Activated CD8-positive, alpha-beta T cell treated with anti-CD3 and anti-CD28 coated beads for 36 hours (primary cell): ENCODE measurements around the gene CAMTA1. TPM values are rescaled to one million over a fixed set of nuclear protein-coding genes. Genes with fewer than 3 reads are reported as not detected.

Experiments
- ATAC-seq: fragments of 200-7000 bp; cut with Tn5 transposase; one replicate; pipeline ENCODE4 v1.10.0; 2021; ENCODE audit warnings: mild to moderate bottlenecking, moderate library complexity
- CTCF ChIA-PET: fragments of 350-600 bp; sonication (Branson Sonifier 250); formaldehyde crosslinking; loops from one replicate; lab custom pipeline; 2021; ENCODE audit warnings: antibody characterized with exemption; lab: Charles Lee
- POLR2A ChIA-PET: fragments of 350-600 bp; sonication (Branson Sonifier 250); formaldehyde crosslinking; loops from one replicate; lab custom pipeline; 2021; ENCODE audit warnings: antibody characterized with exemption; lab: Charles Lee
- DNase-seq: peaks from one replicate; pipeline ENCODE4 v3.0.0-alpha.2; 2020
- H3K27ac Mint-ChIP-seq: one replicate; pipeline ENCODE4 v1.8.0; 2021; ENCODE audit warnings: mild to moderate bottlenecking, mixed read lengths
- H3K27me3 Mint-ChIP-seq: one replicate; pipeline ENCODE4 v1.8.0; 2021; ENCODE audit warnings: mixed read lengths
- H3K36me3 Mint-ChIP-seq: one replicate; pipeline ENCODE4 v1.8.0; 2021; ENCODE audit warnings: low read depth, mixed read lengths
- H3K4me1 Mint-ChIP-seq: one replicate; pipeline ENCODE4 v1.8.0; 2021; ENCODE audit warnings: low read depth, mixed read lengths
- H3K4me3 Mint-ChIP-seq: one replicate; pipeline ENCODE4 v1.8.0; 2021; ENCODE audit warnings: mild to moderate bottlenecking, moderate library complexity, mixed read lengths
- H3K9me3 Mint-ChIP-seq: one replicate; pipeline ENCODE4 v1.8.0; 2021; ENCODE audit warnings: mixed read lengths
- intact Hi-C: fragments of 100-400 bp; cut with micrococcal nuclease; formaldehyde crosslinking; loops from one replicate; pipeline ENCODE4 v1.10.0; 2022
- total RNA-seq, 2 experiments: library from RNA; stranded (reverse); gene quantifications; one replicate each; pipeline ENCODE4 v1.2.3, GENCODE V29; 2021
- TF ChIP-seq, protein P1 (sequence below): fragments of 200-600 bp; IDR thresholded peaks from one replicate; pipeline ENCODE4 v1.8.0; 2022; ENCODE audit warnings: antibody characterized with exemption, mild to moderate bottlenecking

The CAMTA1 gene
- total RNA-seq, 2 experiments from 2014 or later: 67.7 to 70.9 TPM

DNA sequence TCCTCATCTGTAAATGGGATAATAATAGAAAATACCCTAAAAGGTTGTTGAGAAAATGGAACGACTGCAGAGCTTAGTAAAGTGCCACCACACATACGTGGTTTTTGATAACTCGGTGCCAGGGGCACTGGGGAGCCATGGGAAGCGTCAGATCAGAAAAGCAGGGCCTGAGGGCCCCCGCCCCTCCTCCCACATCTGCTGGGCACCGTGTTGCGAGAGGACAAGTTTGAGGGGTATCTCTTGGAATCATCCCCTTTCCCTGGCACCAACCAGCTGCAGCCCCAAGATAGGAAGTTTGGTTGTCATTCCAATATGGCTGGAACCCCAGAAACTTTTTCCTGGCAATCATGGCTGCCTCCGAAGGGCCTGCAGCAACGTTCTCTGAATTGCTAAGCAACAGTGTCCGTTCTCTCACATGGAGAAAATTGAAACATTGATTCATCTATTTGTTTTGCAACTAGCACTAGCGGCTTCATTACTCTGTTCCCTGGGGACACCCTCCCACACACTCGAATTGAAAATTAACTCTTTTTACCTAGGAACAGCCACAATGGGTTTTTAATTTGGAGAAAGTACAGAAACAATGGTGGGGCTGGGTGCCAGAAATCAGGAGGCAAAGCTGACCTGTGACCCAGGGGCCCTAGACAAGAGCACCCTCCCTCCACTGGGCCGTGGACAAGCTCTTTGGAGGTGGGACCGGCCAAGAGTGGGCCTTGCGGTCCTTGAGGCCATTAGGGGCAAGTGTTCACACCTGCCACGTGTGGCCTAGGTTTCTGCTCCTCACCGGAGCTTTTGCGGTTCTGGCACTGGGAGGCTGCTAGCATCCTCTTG is 795.9 kb downstream of the CAMTA1 start:
- TF ChIP-seq, protein P1, sequence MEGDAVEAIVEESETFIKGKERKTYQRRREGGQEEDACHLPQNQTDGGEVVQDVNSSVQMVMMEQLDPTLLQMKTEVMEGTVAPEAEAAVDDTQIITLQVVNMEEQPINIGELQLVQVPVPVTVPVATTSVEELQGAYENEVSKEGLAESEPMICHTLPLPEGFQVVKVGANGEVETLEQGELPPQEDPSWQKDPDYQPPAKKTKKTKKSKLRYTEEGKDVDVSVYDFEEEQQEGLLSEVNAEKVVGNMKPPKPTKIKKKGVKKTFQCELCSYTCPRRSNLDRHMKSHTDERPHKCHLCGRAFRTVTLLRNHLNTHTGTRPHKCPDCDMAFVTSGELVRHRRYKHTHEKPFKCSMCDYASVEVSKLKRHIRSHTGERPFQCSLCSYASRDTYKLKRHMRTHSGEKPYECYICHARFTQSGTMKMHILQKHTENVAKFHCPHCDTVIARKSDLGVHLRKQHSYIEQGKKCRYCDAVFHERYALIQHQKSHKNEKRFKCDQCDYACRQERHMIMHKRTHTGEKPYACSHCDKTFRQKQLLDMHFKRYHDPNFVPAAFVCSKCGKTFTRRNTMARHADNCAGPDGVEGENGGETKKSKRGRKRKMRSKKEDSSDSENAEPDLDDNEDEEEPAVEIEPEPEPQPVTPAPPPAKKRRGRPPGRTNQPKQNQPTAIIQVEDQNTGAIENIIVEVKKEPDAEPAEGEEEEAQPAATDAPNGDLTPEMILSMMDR: no peak
- Mint-ChIP-seq H3K36me3 (no peaks in the 10 kb centered on the region), H3K4me3 (no peak overlapping the region), H3K27ac (no peak overlapping the region), H3K4me1 (no peaks in the 10 kb centered on the region), H3K27me3 (no peaks in the 10 kb centered on the region), H3K9me3 (no peaks in the 10 kb centered on the region)
- DNase-seq: no peak
- CTCF ChIA-PET: no interaction called here
- POLR2A ChIA-PET: no interaction called here
- no peak for ATAC-seq
- intact Hi-C loops: no loop called here

DNA sequence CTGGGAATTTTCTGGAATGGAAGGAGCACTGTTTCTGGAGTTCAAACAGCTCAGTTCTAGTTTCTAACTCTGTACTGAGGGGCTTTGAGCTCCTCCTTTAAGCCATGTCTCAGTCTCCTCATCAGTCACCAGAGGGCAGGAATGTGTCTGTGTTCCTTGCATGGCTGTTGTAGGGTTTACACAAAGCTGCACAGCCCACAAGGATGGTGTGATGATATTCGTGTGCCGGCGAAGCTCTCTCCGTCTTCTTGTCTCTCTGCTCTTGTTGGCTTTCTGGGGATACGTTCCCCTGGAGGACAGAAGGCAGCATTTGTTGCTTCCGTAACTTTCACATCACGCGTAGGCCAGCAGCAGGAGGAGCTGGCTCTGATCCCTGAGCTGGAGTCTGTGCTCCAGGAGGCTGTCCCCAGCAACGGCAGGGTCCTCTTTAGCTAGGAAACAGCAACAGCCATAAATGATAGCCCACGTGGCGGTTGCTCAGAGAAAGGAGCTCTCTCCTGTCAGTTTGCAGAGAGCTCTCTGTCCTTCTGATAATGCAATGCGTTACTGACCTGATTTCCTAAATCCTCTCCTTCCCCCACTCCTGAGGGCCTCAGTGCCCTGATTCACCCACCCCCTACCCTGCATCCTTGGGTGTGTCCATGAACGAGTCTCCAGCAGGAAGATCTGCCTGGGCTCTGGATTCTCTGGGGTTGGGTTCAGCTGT is 796.7 kb downstream of the CAMTA1 start:
- TF ChIP-seq, protein P1: no peak
- DNase-seq: no peak
- H3K27me3 Mint-ChIP-seq: no peaks in the 10 kb centered on the region
- no peaks in the 10 kb centered on the region for H3K4me1 Mint-ChIP-seq
- ChIA-PET POLR2A (no interaction called here), CTCF (no interaction called here)
- no peak overlapping the region for H3K4me3 Mint-ChIP-seq
- no peak for ATAC-seq
- intact Hi-C loops: no loop called here
- no peaks in the 10 kb centered on the region for H3K36me3 Mint-ChIP-seq
- H3K9me3 Mint-ChIP-seq: no peaks in the 10 kb centered on the region
- H3K27ac Mint-ChIP-seq: no peak overlapping the region

DNA sequence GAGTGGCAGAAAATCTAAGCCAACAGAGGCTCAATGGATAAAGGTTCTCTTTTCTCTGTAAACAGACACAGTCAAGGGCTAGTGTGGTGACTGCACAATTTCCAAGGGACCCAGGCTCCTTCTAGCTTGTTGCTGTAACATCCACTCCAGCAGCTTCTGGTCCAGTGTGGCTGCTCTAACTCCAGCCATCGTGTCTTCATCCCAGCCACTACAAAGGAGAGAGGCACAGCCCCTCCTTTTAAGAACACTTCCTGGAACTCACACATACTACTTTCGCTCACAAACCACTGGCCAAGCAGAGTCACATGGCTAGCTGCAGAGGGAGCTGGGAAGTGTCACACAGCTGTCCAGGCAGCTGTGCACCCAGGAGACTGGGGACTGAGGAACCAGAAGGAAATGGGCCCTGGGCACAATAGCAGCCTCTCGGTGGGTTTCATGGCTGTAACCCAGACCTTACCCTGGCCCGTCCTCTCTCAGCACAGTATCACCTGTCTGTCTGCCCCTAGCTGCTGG is 797.3 kb downstream of the CAMTA1 start:
- Mint-ChIP-seq H3K36me3 (no peaks in the 10 kb centered on the region), H3K27me3 (no peaks in the 10 kb centered on the region), H3K4me1 (no peaks in the 10 kb centered on the region), H3K4me3 (no peak overlapping the region), H3K27ac (no peak overlapping the region), H3K9me3 (no peaks in the 10 kb centered on the region)
- POLR2A ChIA-PET: no interaction called here
- ATAC-seq: no peak
- intact Hi-C loops: no loop called here
- no peak for DNase-seq
- TF ChIP-seq, protein P1: no peak
- CTCF ChIA-PET: no interaction called here

DNA sequence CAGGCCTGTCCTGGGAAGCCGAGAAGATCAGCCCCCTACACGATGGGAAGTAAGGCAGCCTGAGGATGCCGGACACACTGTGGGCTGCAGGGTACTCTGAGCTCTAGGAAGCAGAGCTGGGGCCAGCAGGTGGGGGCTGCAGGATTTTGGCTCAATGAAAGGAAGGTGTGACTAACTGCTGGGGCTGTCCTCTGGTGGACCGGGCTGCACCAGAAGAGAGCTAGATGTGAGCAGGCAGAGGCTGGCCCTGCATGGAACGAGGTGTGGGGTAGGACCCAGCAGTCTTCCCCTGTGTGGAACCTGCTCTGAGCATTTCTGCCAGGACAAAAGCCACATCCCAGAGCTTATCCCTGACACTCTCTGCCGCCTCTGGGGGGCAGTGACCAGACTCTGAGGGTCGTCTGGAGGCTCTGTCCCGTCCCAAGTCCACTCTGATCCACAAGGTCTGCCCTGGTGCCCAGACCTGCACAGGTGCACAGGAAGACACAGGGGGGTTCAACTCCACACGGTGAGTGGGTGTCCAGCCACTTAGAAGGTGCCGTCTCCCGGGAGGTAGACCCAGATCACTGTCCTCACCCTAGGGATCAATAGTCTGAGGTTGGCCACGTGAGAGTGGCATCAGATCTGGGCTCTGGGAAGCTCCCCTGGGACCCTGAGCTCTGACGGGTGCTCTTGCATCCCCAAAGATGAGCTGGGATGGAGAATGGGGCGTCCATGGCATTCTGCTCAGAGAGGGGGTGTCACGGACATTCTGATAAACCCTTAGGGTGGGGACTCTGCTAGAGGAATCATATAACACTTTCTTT is 798.2 kb downstream of the CAMTA1 start:
- POLR2A ChIA-PET: no interaction called here
- H3K27ac Mint-ChIP-seq: no peak overlapping the region
- H3K4me1 Mint-ChIP-seq: no peaks in the 10 kb centered on the region
- H3K4me3 Mint-ChIP-seq: no peak overlapping the region
- H3K36me3 Mint-ChIP-seq: no peaks in the 10 kb centered on the region
- intact Hi-C loops: no loop called here
- CTCF ChIA-PET: no interaction called here
- ATAC-seq (no peak), DNase-seq (no peak)
- H3K27me3 Mint-ChIP-seq: no peaks in the 10 kb centered on the region
- H3K9me3 Mint-ChIP-seq: no peaks in the 10 kb centered on the region
- TF ChIP-seq, protein P1: no peak
